Activated CD8-positive, alpha-beta memory T cell treated with anti-CD3 and anti-CD28 coated beads, Interleukin-2, amount 50 U/mL, for 24 hours (primary cell): ENCODE results near the gene MAGEC3.

Source experiments
- DNase-seq: peaks from one replicate; pipeline ENCODE4 v3.0.0-alpha.2; 2020; ENCODE audit errors: extremely low read depth

The MAGEC3 gene

GRCh38 chrX:141945426-141945825 lies 107.3 kb downstream of the MAGEC3 start:
- no peak for DNase-seq

- no peak for DNase-seq
These were observed 109.2 kb downstream of the MAGEC3 start for GRCh38 chrX:141947350-141947749.
